ENCODE results near the gene RAB11FIP4.
A peak's percentile ranks its signal among the peaks of the same experiment; 100 is the strongest.

The RAB11FIP4 gene

GRCh38 chr17:31492880-31493655 lies 101.6 kb downstream of the RAB11FIP4 start:
- TF ChIP-seq CTCF (IDR thresholded peaks at IDR 0.05; ENCODE audit: insufficient read depth, low read length), result no peak
- peak; percentile 94 for TF ChIP-seq SPI1 (IDR thresholded peaks at IDR 0.05; ENCODE audit: borderline replicate concordance, low read depth)

GRCh38 chr17:31493656-31494155 lies 102.2 kb downstream of the RAB11FIP4 start:
- H3K4me3 ChIP-seq (replicated peaks; ENCODE audit: insufficient read depth, low read length), result no peak overlapping the region
- H3K27me3 ChIP-seq (ENCODE audit: insufficient read depth, poor library complexity, severe bottlenecking), result no peaks in the 10 kb centered on the region

More at GRCh38 chr17:31492880-31493655, 101.6 kb downstream of the RAB11FIP4 start:
- H3K27ac ChIP-seq (replicated peaks), result peak overlapping the region; percentile 84
- peak; percentile 82 to 93 for DNase-seq (ENCODE audit: low read depth in 1 of 2, low spot score in 1 of 2)
- no peak overlapping the region for H3K4me3 ChIP-seq (replicated peaks; ENCODE audit: insufficient read depth, low read length)
- H3K27me3 ChIP-seq (ENCODE audit: insufficient read depth, poor library complexity, severe bottlenecking), result no peaks in the 10 kb centered on the region

GRCh38 chr17:31494259-31495021 lies 103.0 kb downstream of the RAB11FIP4 start:
- TF ChIP-seq REST (IDR thresholded peaks at IDR 0.05; ENCODE audit: insufficient replicate concordance, low read depth) (no peak), SPI1 (IDR thresholded peaks at IDR 0.05; ENCODE audit: borderline replicate concordance, low read depth) (peak; percentile 43; the same call in 1 of the 2 replicates)
- Histone ChIP-seq H3K27ac (replicated peaks) (peak overlapping the region; percentile 84), H3K4me3 (replicated peaks; ENCODE audit: insufficient read depth, low read length) (no peak overlapping the region), H3K27me3 (ENCODE audit: insufficient read depth, poor library complexity, severe bottlenecking) (no peaks in the 10 kb centered on the region)
- peak; percentile 84 to 89 for DNase-seq (ENCODE audit: low read depth in 1 of 2, low spot score in 1 of 2)

More at GRCh38 chr17:31493656-31494155, 102.2 kb downstream of the RAB11FIP4 start:
- H3K27ac ChIP-seq (replicated peaks), result peak overlapping the region; percentile 84
- no peak for DNase-seq (ENCODE audit: low read depth in 1 of 2, low spot score in 1 of 2)
- TF ChIP-seq POLR2AphosphoS5 (IDR thresholded peaks at IDR 0.05; ENCODE audit: low read depth) (no peak), REST (IDR thresholded peaks at IDR 0.05; ENCODE audit: insufficient replicate concordance, low read depth) (no peak), SPI1 (IDR thresholded peaks at IDR 0.05; ENCODE audit: borderline replicate concordance, low read depth) (no peak), GABPA (IDR thresholded peaks at IDR 0.05; ENCODE audit: low read depth) (no peak), CTCF (IDR thresholded peaks at IDR 0.05; ENCODE audit: insufficient read depth, low read length) (no peak)
